Activated CD4-positive, alpha-beta T cell treated with anti-CD3 and anti-CD28 coated beads, Interleukin-2, amount 50 U/mL, for 4 hours (primary cell): ENCODE measurements around the gene XAGE3.
"Not testable (repeated sequence)": the region's sequence is repeated elsewhere in the genome, so short reads cannot be mapped to it uniquely, and the experiment has no call there.

Experiments used
- DNase-seq, 2 experiments: peaks; one replicate each; pipeline ENCODE4 v3.0.0-alpha.2; 2020

The XAGE3 gene, protein sequence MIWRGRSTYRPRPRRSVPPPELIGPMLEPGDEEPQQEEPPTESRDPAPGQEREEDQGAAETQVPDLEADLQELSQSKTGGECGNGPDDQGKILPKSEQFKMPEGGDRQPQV

DNA sequence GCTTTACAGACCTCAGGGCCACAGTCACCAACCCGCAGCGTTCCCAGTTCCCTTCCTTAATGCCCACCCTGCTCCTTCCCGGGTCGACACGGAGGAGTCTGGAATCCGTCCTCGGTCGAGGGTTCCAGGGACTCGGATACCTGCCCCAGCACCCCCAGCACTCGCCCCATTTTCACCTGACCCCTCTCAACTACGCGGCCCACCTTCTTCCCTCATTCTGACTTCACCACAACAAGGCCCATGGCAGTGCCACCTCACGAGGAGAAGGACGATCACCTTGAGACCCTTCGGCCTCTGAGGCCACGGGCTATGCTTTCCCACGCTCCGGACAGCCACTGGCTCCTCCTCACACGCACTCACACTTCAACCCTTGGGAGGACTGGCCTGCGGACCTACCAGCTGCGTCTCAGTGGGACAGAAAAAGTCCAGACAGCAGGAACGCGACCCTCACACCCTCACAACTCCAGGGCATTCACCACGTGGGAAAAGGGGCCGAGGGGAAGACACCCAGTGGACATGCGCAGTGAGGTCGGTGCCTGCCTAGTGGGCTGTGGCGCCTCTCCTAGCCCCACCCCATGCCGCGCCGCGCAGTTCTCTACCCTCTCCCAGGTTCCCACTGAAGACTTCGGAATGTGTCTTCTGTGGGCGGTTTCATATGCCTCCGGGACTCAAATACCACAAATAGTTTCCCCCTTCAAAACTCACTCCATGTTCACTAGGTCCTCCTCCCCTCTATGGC is at the start of gene XAGE3:
XAGE3 (minus strand) TSS at position 474 of the 739 bp plus-strand sequence. CDS start 950 bp downstream, outside the sequence.
- no peak for DNase-seq

DNA sequence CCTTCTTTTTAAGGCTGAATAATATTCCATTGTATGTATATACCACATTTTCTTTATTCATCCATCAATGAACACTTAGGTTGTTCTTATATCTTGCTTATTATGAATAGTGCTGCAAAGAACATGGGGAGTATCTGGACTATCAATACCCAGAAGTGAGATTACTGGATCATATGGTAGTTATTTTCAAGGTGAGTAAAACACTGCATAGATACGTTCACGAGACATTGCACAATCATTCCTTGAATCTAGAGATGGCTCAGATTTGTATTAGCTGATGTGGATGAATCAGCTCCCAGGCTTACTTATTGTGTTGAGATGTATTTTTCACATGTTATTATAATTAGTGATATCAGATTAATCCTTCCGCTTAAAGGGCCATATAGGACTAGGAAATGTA is 46.8 kb upstream of the XAGE3 start:
- not testable (repeated sequence) for DNase-seq

DNA sequence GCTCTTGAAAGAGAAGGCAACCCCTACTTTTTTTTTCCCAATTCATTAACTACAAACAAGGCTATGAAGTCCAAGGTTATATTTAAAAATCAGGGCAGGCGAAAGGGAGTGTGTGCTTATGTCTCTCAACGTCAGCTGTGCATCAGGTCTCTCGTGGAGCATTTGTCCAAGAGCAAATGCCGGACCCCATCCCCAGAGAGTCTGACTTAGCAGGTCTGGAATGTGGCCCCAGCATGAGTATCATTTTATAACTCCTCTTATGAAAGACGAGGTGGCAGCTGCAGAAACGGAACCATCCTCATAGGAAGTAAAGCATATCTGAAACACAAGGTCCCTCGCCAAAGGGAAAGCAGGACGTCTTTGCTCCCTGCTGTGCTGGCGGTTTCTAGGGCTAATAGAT is 45.8 kb upstream of the XAGE3 start:
- DNase-seq: not testable (repeated sequence)

DNA sequence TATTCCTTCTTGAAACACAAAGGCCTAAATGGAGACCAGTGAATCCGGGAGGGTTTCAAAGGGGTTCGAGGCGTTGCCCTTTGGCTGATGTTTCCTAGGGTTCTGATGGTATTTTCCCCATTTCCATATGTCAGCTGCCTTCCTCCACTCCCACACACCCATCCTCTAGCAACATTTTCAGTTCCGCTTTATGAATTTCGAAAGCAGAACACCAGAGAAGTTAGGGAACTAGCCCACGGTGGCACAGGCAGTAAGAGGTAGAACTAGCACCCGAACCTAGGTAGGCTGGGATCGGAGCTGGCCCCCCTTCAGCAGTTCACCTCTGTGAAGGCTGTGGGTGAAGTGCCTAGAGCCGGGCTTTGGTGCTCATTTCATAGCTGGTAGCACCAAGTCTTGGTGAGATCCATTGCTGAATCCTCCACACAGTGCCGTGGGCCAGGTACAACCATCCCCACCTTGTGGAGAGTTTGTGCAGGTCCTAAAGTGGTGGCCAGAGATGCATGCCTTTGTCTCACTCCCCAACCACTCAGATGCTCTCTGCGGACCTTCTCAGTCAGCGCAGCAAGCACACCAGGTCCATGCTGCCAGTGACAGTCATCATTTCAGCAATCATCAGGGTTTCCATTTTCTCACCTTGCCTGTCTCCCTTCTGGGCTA is 41.6 kb upstream of the XAGE3 start:
- DNase-seq: not testable (repeated sequence)

DNA sequence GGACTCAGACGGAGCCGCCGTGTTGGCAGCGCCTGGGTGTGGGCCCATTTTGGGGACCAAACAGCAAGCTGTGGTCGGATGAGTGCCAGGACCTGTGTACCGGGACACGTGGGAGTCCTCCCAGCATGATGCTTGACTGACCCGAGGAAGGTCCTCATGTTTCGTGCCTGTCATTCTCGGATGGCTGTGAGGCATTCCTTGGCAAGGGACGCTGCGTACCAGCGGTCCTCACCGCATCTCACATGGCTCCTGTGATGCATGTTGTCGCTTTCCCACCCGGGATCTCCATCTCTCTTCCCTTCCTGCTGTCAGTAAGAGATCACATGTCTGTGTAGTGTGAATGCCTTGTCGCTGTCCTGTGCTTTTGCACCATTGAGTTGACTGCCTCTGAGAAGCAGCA is 40.0 kb upstream of the XAGE3 start:
- DNase-seq: not testable (repeated sequence)

DNA sequence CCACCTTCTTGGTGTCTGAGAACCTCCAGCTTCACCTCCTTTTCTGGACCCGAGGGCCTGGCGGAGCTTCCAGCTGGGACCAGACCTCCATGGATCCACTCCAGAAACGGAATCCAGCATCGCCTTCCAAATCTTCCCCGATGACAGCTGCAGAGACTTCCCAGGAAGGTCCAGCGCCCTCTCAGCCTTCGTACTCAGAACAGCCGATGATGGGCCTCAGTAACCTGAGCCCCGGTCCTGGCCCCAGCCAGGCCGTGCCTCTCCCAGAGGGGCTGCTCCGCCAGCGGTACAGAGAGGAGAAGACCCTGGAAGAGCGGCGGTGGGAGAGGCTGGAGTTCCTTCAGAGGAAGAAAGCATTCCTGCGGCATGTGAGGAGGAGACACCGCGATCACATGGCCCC is 39.3 kb upstream of the XAGE3 start:
- not testable (repeated sequence) for DNase-seq

DNA sequence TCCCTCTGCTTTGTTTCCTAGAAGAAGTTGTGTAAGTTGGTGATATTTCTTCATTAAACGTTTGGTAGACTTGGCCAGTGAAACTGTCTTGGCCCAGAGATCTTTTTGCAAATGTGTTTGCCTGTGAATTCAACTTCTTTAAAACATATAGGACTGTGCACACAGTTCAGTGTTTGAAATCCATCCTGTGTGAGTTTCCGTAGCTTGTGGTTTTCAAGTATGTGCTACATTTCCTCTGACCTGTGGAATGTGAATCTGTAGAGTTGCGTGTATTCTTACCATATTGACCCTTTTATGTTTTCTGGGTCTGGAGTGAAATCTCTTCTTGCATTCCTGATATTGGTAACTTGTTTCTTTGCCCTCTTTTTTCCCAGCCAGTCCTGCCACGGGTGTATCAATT is 38.2 kb upstream of the XAGE3 start:
- not testable (repeated sequence) for DNase-seq

DNA sequence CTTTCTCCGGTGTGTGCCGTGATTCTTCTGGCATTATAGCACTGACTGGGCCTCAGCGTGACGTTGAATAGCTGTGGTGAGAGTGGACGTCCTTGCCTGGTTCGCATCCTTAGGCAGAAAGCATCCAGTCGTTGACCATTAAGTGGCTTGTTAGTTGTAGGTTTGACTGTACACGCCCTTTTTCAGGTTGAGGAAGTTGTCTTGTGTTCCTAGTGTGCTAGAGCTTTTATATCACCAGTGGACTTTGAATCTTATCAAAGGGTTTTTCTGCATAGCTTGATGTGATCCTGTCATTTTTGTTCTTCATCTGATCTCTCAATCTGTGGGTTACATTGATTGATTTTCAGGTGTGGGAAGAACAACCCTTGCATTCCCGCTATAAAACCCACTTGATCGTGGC is 37.6 kb upstream of the XAGE3 start:
- not testable (repeated sequence) for DNase-seq

DNA sequence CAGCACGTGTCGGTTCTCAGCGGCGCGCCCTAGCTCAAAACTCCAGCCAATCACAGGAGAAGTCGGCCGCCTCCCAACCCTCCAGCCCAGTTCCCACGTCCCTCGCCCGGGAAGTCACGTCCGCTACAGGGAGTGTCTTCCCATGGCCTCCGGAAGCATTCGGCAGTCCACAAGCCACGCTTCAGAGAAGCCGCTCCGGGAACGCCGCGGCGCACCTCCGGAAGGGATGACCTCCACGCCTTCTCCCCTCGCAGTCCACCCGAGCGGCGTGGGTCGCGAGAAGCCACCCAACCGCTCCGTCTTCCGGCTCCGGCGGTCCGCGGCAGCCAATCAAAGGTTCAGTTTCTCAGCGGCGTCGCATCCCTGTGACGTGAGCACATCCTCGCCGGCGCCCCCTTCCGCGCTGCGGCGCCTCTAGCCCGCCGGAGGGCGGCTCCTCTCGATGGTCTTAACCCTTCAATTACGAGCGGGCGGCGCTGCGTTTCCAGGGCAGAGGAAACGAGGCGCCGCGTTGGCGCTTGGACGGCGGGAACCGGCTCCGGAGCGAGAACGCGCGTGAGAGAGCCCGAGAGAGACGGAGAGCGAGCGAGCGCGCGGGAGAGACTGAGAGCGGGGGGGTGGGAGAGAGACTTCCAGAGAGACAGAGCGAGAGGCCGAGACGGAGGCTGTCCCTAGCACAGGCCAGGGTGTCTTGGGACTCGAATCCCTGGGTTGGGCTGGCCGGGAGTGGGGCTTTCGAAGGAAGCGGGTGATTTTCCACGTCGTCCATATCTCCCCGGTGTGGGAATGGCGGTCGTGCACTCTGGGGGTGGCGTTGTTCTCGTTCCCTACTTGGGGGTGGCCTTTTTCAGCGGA is 29.2 kb upstream of the XAGE3 start, which contains the start of gene FAM156B:
FAM156B (plus strand) TSS at position 476 of the 855 bp plus-strand sequence. CDS start 9,896 bp downstream, outside the sequence.
- not testable (repeated sequence) for DNase-seq

DNA sequence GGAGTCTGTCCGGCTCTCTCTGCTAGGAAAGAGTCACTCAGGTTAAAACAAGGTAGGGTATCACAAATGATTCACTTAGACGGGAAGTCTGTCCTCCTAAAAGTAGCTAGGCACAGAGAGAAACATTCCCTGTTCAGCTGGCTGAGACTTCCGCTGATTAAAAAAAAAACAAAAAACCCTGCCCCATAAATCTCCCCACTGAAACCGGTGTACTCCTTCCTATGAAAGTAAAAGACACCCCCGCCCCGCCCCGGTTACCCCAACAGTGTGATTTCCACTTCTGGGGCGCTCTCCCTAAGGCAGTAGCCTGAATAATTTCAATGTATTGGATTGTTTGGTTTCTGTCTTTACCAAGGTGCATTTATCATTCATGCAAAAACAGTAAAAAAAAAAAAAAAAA is 28.6 kb upstream of the XAGE3 start:
- not testable (repeated sequence) for DNase-seq

DNA sequence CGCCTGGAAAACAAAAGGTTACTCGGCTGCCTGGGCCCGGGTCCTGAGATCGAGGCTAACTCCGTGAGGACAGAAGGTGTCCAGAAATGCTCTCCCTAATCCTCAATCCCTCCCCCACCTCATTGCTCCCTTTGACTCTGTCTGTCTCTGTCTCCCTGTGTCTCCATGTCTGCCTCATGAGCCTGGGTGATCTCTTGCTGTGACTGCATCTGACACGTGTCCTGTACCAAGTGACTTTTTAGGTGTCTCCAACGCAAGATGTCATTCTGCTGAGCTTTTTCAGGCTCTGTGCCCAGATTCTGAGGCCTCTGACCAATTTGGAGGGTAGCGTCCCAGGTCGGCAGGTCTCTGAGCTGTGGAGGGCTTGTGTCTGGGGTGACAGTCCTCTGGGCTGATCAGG is 20.2 kb upstream of the XAGE3 start:
- DNase-seq: not testable (repeated sequence)

DNA sequence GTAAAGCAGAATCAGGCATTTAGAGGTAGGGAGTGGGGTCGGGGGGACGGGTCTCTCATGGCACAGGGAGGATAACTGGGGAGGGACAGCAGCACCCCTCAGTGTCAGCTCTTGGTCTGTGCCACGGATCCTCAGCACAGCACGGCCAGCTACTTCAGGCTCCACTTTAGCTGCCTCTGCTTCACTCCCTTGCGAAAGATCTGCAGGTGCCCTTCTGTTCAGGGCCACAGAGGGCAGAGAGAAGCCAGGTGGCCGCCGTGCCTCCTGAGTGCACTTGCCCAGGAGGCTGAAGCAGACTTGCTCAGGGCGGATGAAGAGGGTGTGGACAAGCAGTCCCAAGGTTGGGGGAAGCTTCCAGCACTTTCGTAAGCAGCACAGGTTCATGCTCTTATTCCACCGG is 19.6 kb upstream of the XAGE3 start:
- DNase-seq: not testable (repeated sequence)

DNA sequence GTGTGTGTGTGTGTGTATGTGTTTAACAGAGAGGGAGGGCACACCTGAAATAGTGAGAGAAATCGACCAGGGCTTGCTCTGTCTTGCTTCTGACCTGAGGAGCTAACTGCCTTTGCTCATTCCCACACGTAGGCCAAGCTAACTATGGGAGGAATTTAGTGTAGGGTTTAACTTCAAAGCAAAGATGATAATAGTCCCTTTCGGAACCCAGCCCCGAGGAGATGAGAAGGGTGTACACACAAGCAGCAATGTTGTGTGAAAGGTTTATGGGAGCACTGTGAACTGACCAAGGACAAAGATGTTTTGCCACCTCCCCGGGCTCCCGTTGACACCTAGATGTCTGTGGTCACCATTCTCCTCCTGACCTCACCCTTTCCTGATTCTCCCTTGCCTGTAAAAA is 8.5 kb upstream of the XAGE3 start:
- DNase-seq: not testable (repeated sequence)

DNA sequence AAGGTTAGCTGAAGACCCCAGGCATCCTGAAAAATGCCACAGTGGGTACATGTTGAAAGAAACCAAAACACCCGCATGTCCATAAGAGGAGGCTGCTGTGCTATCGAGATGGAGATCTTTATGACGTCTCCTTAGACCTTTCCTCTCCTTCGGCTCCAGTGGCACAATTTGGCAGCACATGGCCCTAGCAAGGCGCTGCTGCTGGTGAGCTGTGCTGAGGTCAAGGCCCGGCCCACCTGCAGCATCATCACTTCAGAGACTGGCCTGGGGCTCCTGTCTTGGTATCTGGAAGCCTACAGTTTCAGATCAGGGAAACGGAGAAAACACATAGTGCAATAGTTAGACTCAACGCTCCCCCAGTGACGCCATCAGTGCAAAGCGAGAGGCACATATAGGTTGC is 7.6 kb upstream of the XAGE3 start:
- DNase-seq: not testable (repeated sequence)

DNA sequence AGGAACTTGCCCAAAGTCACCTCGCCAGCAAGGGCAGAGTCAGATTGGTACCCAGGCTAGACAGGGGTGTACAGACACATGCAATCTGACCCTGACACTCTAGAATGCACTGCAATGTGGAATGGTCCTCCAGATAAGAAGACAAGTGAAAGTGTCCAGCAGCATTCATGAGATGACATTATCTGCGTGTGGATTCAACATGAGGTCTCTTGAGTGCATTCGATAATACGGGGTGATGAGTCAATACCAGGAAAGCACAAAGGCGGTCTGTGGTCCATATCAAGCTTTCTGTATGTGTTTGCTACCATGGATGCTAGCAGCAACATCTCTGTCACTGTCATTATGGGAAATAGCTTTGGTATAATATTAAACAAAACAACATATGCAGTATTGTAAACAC is 6.8 kb upstream of the XAGE3 start:
- no peak for DNase-seq

DNA sequence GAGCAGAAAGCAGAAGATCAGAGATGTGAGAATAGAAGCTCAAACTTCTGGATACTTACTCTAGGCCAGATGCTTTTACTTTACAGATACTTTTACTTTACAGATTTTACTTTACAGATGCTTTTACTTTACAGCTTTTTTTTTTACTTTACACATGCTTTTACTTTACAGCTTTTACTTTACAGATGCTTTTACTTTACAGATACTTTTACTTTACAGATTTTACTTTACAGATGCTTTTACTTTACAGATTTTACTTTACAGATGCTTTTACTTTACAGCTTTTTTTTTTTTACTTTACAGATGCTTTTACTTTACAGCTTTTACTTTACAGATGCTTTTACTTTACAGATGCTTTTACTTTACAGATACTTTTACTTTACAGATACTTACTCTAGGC is 5.9 kb upstream of the XAGE3 start:
- not testable (repeated sequence) for DNase-seq

DNA sequence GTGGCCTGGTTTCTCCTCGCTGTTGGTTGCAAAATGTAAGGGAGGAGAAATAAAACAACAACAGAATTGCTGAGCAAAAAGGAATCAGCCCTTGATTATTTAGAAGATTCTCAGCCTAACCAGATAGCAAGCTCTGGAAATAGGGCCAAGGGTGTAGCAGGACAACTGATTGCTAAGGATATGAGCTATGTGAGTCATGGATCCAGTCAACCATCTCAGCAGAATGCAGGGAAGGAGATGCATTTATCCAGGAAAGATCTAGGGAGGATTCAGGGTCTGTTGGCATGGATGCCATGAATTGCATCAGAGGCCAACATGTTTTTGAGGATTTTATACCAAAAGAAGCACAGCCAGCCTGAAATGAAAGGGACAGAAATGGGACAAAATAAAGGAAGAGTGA is 2.2 kb upstream of the XAGE3 start:
- no peak for DNase-seq

DNA sequence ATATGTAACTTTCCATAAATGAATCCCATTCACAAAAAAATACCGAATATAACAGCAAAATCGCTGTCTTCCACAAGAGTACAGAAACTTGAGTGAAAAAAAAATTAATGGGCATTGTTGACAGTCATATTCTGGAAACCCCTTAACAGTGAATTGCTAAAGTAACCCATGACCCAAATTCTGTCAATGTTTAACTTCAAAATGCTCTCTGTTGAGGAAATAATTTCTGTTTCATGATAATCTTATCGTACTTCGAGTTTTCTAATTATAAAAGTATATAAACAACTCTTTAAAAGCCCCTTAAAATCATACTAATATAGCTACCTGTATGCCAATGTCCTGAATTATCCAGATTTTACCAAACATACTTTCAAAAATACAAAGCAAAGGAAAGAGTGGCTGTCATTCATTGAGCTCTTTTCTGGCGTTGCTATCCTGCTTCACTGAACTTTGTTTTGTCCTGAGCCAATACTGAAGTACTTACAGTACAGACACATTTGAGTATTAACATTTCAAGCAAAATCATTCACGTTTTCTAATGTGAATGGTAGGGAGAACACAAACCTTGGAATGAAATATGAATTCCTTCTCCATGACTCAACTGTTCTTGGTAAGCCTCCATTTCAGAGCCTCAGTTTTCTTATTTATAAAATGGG is 2.4 kb downstream of the XAGE3 start:
- DNase-seq: no peak

DNA sequence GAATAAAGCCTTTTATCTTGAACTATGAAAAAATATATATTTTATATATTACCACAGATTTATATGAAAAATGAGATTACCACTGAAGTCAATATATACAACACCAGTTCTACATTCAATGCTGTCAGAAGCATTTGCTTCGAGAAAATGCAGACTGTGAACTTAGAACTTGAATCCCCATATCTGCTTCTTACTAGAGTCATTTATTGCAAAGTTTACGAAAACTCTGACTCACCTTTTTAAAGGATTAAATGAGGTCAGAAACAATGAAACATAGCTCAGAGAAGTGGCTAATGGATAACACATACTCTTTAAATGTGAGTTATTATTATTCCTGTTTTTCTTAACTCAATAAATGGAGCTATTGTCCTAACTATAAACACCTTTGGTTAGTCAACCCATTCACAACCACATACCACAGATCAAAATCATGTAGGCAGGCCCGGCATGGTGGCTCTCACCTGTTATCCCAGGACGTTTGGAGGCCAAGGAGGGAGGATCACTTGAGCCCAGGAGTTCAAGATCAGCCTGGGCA is 10.8 kb downstream of the XAGE3 start:
- not testable (repeated sequence) for DNase-seq

DNA sequence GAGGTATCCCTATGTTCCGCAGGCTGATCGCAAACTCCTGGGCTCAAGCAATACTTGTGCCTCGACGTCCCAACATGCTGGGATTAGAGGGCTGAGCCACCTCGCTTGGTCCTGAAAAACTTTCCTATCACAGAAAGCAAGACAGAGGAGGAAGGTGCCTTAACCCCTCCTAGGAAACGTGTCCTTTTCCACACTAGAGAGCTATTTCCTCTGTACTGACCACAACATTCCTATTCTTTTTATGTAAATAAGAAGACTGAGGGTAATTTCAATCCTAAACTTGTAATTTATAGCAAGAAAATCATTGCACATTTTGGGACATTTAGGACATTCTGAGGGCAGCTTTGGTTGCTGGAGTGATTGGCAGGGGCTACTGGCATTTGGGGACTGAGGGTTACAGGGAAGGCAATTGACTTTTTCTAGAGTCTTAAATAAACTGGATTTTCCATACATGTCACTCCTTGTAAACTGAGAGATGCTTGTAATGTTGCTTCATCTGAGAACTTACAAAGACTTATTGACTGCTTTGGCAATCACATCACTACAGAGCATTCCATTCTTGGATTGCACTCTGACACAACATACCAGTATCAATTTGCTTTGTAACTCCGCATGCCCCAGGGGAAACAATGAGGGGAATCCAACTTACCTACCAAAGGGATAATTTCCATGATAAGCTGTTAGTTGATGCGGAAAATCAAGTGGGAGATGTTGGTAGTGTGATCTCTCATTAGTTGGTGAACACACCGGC is 15.6 kb downstream of the XAGE3 start:
- no peak for DNase-seq

DNA sequence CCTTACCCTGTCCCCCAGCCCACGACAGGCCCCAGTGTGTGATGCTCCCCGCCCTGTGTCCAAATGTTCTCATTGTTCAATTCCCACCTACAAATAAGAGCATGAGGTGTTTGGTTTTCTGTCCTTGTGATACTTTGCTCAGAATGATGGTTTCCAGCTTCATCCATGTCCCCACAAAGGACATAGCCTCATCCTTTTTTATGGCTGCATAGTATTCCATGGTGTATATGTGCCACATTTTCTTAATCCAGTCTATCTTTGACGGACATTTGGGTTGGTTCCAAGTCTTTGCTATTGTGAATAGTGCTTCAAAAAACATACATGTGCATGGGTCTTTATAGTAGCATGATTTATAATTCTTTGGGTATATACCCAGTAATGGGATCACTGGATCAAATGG is 24.3 kb downstream of the XAGE3 start:
- DNase-seq: not testable (repeated sequence)
